Progenitor cell of endocrine pancreas (in vitro differentiated cells): Measurements from ENCODE around the gene CLDN12. TPM values are rescaled to one million over a fixed set of nuclear protein-coding genes. Genes with fewer than 3 reads are reported as not detected.
"Not testable (repeated sequence)": the region's sequence is repeated elsewhere in the genome, so short reads cannot be mapped to it uniquely, and the experiment has no call there.

Experiments
- DNase-seq: peaks from one replicate; pipeline ENCODE4 v3.0.0; 2021; ENCODE audit warnings: low spot score; ENCODE audit not compliant: unreplicated experiment
- H3K27ac Mint-ChIP-seq: 2 replicates; pipeline ENCODE4 v1.8.0; 2021; ENCODE audit warnings: mild to moderate bottlenecking, moderate library complexity, mixed read lengths
- H3K27me3 Mint-ChIP-seq: 2 replicates; pipeline ENCODE4 v1.8.0; 2021; ENCODE audit warnings: mixed read lengths
- H3K36me3 Mint-ChIP-seq: 2 replicates; pipeline ENCODE4 v1.8.0; 2022; ENCODE audit warnings: mixed read lengths; ENCODE audit not compliant: insufficient read depth
- H3K4me1 Mint-ChIP-seq: 2 replicates; pipeline ENCODE4 v1.8.0; 2021; ENCODE audit warnings: low read depth, mixed read lengths
- H3K4me3 Mint-ChIP-seq: 2 replicates; pipeline ENCODE4 v1.8.0; 2021; ENCODE audit warnings: low read depth, mild to moderate bottlenecking, moderate library complexity, mixed read lengths
- H3K9me3 Mint-ChIP-seq: 2 replicates; pipeline ENCODE4 v1.8.0; 2021; ENCODE audit warnings: low read depth, mixed read lengths
- total RNA-seq: library from RNA; stranded (reverse); gene quantifications from 2 replicates; pipeline ENCODE4 v1.2.1, GENCODE V29; 2021
- TF ChIP-seq, protein P1 (sequence below): fragments of 200-600 bp; sonication (generic); IDR thresholded peaks from one replicate; pipeline ENCODE4 v1.5.0; 2021; ENCODE audit warnings: antibody characterized with exemption, mild to moderate bottlenecking; ENCODE audit not compliant: unreplicated experiment

The CLDN12 gene
- total RNA-seq, 1 donor from 2014 or later = 56.6 TPM

DNA sequence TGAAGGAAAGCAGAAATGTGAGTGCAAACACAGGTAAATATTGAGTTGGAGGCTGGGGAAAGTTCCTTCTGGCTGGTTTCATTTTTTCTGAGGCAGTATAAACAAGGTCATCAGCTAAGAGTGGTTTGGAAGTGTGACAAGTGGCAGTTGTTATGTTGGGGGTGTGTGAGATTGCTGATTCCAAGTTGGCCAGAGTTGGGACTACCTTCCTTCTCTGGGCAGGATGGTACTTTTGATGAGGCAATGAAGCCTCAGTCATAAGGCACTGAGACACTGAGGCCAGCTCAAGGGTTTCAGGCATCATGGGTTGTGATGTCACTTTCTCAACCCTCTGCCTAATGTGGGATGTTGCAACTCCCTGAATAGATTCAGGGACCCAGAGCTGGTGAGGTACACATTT, 58.0 kb downstream of the CLDN12 start:
- Mint-ChIP-seq H3K27me3 (peaks cover 3% of the 10 kb centered on the region), H3K9me3 (peaks cover 21% of the 10 kb centered on the region), H3K36me3 (peaks cover 5% of the 10 kb centered on the region), H3K4me3 (no peak overlapping the region), H3K27ac (no peak overlapping the region), H3K4me1 (no peaks in the 10 kb centered on the region)
- TF ChIP-seq, protein P1, sequence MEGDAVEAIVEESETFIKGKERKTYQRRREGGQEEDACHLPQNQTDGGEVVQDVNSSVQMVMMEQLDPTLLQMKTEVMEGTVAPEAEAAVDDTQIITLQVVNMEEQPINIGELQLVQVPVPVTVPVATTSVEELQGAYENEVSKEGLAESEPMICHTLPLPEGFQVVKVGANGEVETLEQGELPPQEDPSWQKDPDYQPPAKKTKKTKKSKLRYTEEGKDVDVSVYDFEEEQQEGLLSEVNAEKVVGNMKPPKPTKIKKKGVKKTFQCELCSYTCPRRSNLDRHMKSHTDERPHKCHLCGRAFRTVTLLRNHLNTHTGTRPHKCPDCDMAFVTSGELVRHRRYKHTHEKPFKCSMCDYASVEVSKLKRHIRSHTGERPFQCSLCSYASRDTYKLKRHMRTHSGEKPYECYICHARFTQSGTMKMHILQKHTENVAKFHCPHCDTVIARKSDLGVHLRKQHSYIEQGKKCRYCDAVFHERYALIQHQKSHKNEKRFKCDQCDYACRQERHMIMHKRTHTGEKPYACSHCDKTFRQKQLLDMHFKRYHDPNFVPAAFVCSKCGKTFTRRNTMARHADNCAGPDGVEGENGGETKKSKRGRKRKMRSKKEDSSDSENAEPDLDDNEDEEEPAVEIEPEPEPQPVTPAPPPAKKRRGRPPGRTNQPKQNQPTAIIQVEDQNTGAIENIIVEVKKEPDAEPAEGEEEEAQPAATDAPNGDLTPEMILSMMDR = no peak
- DNase-seq = no peak

- H3K27me3 Mint-ChIP-seq, H3K4me1 Mint-ChIP-seq, DNase-seq, H3K4me3 Mint-ChIP-seq, H3K27ac Mint-ChIP-seq, H3K36me3 Mint-ChIP-seq: not testable (repeated sequence)
- peaks cover 18% of the 10 kb centered on the region for H3K9me3 Mint-ChIP-seq
Observed at GRCh38 chr7:90463151-90463628, 59.9 kb downstream of the CLDN12 start.

Other genes starting within 250 kb of the CLDN12 start
- gene STEAP1, start 249.0 kb upstream of the CLDN12 start, total RNA-seq = 5.1 and 5.8 TPM in 2 replicates
- 4.9 and 5.3 TPM in 2 replicates for gene STEAP2, start 191.7 kb upstream of the CLDN12 start, total RNA-seq
- gene CFAP69, start 158.3 kb upstream of the CLDN12 start, total RNA-seq = 12.0 and 12.4 TPM in 2 replicates
- gene FAM237B, start 82.2 kb upstream of the CLDN12 start, total RNA-seq = not detected in 2 replicates
- gene GTPBP10, start 56.7 kb upstream of the CLDN12 start, total RNA-seq = 25.1 and 25.3 TPM in 2 replicates
- not detected in 2 replicates for gene PTTG1IP2, start 66.2 kb downstream of the CLDN12 start, total RNA-seq
- 116 and 117 TPM in 2 replicates for gene CDK14, start 192.9 kb downstream of the CLDN12 start, total RNA-seq